ENCODE results near the gene BTNL2.
"Not testable (repeated sequence)": the region's sequence is repeated elsewhere in the genome, so short reads cannot be mapped to it uniquely, and the experiment has no call there.

Gene BTNL2

GRCh38 chr6:32406857-32407256 lies at the start of gene BTNL2:
Gene BTNL2 (minus strand): TSS chr6:32407181. CDS start chr6:32407123, 58 bp downstream.
- no peak for DNase-seq (ENCODE audit: low spot score)

GRCh38 chr6:32449088-32449736 lies 42.2 kb upstream of the BTNL2 start:
- no peak for DNase-seq (ENCODE audit: low spot score)

- DNase-seq (ENCODE audit: low spot score), result no peak
Measured at GRCh38 chr6:32447932-32448331, 41.0 kb upstream of the BTNL2 start.

DNA sequence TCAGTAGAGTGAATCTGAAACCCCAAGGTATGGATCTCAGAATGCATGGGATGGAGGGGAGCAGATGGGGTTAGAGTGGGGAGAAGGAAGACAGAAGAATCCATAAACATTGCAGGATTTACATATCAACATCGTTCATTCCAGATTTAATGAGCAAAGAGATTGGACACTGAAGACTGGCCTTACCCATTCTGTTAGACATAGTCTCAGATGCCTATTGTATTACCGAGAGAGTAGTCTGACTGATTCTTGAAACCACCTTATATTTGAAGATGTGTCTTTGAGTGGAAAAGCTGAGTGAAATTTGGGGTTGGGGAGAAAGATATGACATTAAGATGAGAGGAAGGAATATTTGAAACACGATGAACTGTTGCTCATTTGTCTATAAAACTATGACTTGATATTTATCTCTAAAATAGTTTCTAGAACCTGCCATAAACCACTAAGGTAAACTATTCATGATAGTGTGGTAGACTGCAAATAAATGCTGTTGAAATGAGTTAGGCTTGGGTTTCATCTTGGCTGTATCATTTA lies 38.4 kb upstream of the BTNL2 start:
- DNase-seq (ENCODE audit: low spot score), result no peak

DNA sequence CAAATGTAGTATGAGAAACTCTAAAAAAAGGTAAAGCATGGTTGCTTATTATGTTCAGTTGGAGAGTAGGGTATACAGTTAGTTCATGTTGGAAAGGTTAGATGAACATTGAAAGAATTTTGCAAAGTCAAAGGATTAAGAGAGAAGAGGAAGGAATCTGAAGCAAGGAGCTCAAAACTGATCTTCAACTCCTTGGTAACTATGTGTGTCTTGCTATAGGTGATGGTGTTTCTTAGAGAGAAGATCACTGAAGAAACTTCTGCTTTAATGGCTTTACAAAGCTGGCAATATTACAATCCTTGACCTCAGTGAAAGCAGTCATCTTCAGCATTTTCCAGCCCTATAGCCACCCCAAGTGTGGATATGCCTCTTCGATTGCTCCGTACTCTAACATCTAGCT lies 37.5 kb upstream of the BTNL2 start:
- DNase-seq (ENCODE audit: low spot score), result no peak

- no peak for DNase-seq (ENCODE audit: low spot score)
Measured at GRCh38 chr6:32442977-32443552, 36.1 kb upstream of the BTNL2 start.

DNA sequence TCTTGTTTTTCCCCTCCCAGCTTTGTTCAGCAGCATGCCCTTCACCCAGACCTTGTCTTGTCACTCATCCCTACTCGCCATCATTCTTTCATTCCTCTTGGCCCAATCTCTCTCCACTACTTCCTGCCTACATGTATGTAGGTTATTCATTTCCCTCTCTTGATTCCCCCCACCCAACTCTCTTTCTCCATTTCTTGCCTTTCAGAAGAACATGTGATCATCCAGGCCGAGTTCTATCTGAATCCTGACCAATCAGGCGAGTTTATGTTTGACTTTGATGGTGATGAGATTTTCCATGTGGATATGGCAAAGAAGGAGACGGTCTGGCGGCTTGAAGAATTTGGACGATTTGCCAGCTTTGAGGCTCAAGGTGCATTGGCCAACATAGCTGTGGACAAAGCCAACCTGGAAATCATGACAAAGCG lies 35.3 kb upstream of the BTNL2 start:
- no peak for DNase-seq (ENCODE audit: low spot score)

DNA sequence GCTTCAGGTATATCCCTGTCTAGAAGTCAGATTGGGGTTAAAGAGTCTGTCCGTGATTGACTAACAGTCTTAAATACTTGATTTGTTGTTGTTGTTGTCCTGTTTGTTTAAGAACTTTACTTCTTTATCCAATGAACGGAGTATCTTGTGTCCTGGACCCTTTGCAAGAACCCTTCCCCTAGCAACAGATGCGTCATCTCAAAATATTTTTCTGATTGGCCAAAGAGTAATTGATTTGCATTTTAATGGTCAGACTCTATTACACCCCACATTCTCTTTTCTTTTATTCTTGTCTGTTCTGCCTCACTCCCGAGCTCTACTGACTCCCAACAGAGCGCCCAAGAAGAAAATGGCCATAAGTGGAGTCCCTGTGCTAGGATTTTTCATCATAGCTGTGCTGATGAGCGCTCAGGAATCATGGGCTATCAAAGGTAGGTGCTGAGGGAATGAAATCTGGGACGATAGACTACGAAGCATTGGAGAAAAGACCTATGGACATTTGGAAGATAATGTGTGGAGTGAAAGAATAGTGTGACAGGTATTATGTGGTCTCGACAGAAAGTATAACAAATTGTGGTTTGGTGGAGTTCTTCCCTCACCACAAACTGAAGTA lies 32.7 kb upstream of the BTNL2 start, which contains the start of gene HLA-DRA:
HLA-DRA (plus strand) TSS at position 286 of the 613 bp plus-strand sequence; CDS start at position 350, 64 bp downstream.
- DNase-seq (ENCODE audit: low spot score), result peak; percentile 63

GRCh38 chr6:32439139-32439538 lies 32.2 kb upstream of the BTNL2 start:
- DNase-seq (ENCODE audit: low spot score), result no peak

DNA sequence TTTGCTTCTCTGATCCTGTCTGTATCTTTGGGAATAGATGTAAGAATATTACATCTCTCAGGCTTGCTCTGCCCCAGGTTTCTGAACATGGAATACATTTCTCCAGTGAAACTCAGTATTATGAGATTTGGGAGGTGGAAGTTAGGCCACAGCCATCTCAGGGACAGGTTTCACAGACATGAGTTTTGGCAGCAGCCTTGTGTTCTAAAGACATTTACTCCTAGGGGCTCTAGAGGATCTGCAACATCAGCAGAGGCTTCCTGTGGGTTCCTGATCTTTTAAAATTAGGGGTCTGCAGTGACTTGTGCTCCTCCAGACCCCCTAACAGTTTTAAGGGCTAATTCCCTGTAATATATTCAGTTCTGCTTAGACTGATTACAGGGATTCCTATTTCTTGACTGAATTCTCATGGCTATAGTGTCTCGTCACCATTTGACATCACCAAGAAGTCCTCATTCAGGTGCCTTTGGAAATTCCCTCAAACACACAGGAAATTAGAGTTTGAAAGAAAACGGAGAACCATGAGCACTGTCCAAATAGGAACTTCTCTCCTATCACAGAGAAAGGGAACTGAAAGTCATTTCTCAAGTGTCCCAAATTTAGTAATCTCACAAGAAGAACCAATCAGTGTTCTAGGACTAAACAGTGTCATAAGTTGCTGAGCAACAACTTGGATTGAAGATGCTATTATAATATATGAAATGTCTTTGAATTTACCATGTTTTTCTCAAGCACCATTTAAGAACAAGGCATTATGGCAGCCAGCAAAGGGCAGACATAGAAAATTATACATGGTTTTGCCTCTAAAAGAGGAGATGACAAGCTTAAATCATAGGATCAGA lies 30.2 kb upstream of the BTNL2 start:
- peak; percentile 16 for DNase-seq (ENCODE audit: low spot score)

- no peak for DNase-seq (ENCODE audit: low spot score)
Measured at GRCh38 chr6:32436186-32436585, 29.2 kb upstream of the BTNL2 start.

GRCh38 chr6:32433950-32434349 lies 27.0 kb upstream of the BTNL2 start:
- DNase-seq (ENCODE audit: low spot score), result not testable (repeated sequence)

GRCh38 chr6:32432050-32432450 lies 25.1 kb upstream of the BTNL2 start:
- no peak for DNase-seq (ENCODE audit: low spot score)

DNA sequence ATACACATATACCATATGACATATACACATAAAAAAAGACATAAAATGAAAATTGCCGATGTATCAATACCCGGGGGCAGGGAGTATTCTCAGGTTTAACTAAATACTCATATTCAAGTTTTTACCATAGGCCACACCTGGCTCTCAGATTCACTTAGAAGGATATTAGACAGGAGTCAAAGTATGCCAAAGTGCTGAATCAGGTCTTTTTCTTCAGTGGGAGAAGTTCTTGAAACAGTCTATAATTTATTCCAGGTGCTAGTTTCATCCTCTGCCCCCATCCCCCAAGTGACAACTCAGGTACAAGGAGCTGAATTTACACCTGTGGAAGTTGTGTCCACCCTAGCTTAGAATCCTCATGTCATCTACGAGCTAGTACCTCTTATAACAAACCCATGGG lies 24.2 kb upstream of the BTNL2 start:
- DNase-seq (ENCODE audit: low spot score), result no peak

GRCh38 chr6:32430179-32430578 lies 23.2 kb upstream of the BTNL2 start:
- no peak for DNase-seq (ENCODE audit: low spot score)

GRCh38 chr6:32427934-32428474 lies 21.0 kb upstream of the BTNL2 start:
- DNase-seq (ENCODE audit: low spot score), result no peak

GRCh38 chr6:32427218-32427617 lies 20.2 kb upstream of the BTNL2 start:
- DNase-seq (ENCODE audit: low spot score), result no peak

GRCh38 chr6:32426338-32426737 lies 19.4 kb upstream of the BTNL2 start:
- no peak for DNase-seq (ENCODE audit: low spot score)

GRCh38 chr6:32424589-32425300 lies 17.8 kb upstream of the BTNL2 start:
- no peak for DNase-seq (ENCODE audit: low spot score)

DNA sequence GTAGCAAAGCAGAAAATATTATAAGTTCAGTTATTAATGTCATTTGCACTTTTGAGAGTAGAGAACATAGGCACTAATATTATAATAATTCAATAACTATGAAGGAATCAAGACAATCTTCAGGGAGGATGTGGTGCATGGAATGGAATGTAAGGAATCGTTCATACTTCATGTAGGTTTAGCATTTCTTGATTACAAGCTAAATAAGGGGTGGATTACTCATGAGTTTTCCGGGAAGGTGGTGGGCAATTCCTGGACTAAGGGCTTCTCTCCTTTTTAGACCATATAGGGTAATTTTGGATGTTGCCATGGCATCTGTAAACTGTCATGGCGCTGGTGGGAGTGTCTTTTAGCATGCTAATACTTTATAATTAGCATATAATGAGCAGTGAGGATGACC lies 9.1 kb upstream of the BTNL2 start:
- DNase-seq (ENCODE audit: low spot score), result no peak

GRCh38 chr6:32415521-32416019 lies 8.6 kb upstream of the BTNL2 start:
- DNase-seq (ENCODE audit: low spot score), result peak; percentile 39

Data from putamen (tissue), 1 donor.